Activated CD8-positive, alpha-beta memory T cell treated with anti-CD3 and anti-CD28 coated beads for 36 hours (primary cell): Measurements from ENCODE around the gene UBE2QL1. TPM values are rescaled to one million over a fixed set of nuclear protein-coding genes. Genes with fewer than 3 reads are reported as not detected.

Experiments used
- CTCF ChIA-PET: fragments of 350-600 bp; sonication (Branson Sonifier 250); formaldehyde crosslinking; loops from one replicate; lab custom pipeline; 2021; ENCODE audit warnings: antibody characterized with exemption; lab: Charles Lee
- POLR2A ChIA-PET: fragments of 350-600 bp; sonication (Branson Sonifier 250); formaldehyde crosslinking; loops from one replicate; lab custom pipeline; 2021; ENCODE audit warnings: antibody characterized with exemption; lab: Charles Lee
- total RNA-seq, 2 experiments: library from RNA; stranded (reverse); gene quantifications; one replicate each; pipeline ENCODE4 v1.2.3, GENCODE V29; 2021

UBE2QL1 gene
- total RNA-seq, 2 experiments from 2014 or later, result not detected

DNA sequence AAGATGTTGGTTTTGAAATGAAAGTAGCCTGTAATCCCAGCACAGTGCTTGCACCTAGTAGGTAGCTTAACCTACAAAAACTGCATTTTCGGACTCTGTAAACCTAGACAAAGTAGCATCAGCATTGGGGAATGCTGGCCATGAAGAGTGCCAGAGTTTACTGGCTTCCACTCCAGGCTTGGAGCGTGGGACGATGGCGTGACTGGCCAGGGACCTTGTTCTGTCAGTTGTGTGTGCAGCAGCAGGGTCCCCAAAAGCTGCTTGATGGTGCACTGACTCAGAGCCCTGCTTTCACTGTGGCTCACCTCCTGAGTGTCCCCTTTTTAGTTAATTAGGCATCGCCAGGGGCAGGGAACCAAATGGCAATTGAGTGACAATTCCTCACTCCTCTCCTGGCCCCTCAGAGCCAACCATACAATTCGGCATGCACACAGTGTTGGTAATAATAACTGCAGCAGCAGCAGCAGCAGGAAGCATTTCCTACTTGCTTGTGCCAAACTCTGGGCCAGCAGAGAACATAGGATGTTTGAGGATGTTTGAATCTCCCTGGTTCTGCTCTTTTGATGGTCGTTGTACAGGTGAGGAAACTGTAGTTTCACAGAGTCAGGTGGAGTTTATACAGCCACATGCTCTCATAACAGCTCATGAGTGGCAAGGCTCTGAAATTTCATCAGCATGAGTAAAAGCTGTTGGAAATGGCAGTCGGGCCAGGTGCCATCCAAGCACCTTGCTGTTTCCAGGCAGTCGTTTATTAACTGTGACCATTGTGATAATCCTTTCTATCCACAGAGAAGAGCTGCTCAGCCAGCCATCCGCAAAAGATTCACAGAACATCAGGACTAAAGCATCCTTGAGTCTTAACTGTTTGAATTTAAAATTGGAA, 4.2 kb downstream of the UBE2QL1 start:
- POLR2A ChIA-PET, result no interaction called here
- CTCF ChIA-PET, result no interaction called here

DNA sequence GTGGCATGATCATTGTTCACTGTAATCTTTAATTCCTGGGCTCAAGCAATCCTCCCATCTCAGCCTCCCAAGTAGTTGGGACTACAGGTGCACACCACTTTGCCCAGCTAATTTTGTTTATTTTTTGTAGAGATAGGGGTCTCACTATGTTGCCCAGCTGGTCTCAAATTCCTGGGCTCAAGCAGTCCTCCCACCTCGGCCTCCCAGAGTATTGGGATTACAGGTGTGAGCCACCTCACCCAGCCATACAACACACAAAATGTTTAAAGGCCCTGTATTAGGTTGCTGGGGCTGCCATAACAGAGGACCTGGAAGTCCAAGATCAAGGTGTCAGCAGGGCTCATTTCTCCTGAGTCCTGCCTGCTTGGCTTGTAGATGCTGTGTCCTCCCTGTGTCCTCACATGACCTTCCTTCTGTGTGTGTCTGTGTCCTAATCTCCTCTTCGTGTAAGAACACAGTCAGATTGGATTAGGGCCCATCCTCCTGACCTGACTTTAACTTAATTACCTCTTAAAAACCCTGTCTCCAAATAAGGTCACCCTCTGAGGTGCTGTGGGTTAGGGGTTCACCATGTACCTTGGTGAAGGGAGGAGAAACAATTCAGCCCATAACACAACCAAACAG, 5.4 kb downstream of the UBE2QL1 start:
- ChIA-PET CTCF (no interaction called here), POLR2A (no interaction called here)

- ChIA-PET POLR2A (no interaction called here), CTCF (no interaction called here)
Observed at GRCh38 chr5:6454628-6455053, 6.0 kb downstream of the UBE2QL1 start.

- CTCF ChIA-PET, result no interaction called here
- POLR2A ChIA-PET, result no interaction called here
Observed at GRCh38 chr5:6455571-6456200, 7.0 kb downstream of the UBE2QL1 start.

GRCh38 chr5:6456766-6457370, 8.2 kb downstream of the UBE2QL1 start:
- POLR2A ChIA-PET, result no interaction called here
- CTCF ChIA-PET, result no interaction called here

- ChIA-PET POLR2A (no interaction called here), CTCF (no interaction called here)
Observed at GRCh38 chr5:6457592-6457991, 8.9 kb downstream of the UBE2QL1 start.

DNA sequence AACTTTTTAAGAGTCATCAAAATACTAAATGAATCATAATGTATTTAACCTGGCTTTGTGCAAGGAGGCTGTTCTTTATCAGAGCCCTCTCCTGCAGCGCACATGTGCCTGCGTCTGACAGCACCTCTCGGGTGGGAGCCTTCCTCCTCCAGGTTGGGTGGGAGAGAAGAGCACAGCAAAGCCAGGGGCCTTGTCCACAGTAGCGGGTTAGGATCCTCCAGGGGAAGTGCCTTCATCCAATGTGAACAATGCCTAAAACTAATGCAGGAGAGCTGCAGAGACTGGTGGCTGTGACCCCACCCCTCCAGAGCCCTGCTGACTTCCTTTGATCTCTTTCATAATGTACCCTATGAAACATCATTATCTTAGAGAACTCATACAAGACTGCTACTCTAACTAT, 10.2 kb downstream of the UBE2QL1 start:
- ChIA-PET POLR2A (no interaction called here), CTCF (no interaction called here)

DNA sequence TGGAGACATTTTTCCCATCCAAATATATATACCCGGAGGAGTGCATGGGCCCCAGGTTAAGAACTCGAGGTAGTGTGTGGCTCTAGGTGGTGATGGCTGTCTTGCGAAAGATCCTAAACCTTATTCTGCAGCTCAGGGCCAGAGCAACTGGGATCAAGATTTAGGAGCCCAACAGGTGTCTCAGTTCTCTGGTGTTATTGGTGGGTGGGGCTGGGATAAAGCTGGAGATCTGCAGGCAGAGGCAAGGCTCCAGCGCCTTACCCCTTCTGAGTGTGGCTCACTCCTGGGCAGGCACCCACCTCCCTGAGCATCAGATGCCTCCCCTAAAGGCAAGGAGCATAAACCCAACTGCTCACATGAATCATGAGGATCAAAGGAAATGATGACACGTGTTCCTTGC, 11.2 kb downstream of the UBE2QL1 start:
- CTCF ChIA-PET, result no interaction called here

GRCh38 chr5:6461006-6461405, 12.3 kb downstream of the UBE2QL1 start:
- POLR2A ChIA-PET, result no interaction called here
- CTCF ChIA-PET, result no interaction called here

More for the DNA sequence above, 11.2 kb downstream of the UBE2QL1 start:
- POLR2A ChIA-PET, result no interaction called here

- POLR2A ChIA-PET, result no interaction called here
- CTCF ChIA-PET, result no interaction called here
Observed at GRCh38 chr5:6461793-6462650, 13.4 kb downstream of the UBE2QL1 start.

DNA sequence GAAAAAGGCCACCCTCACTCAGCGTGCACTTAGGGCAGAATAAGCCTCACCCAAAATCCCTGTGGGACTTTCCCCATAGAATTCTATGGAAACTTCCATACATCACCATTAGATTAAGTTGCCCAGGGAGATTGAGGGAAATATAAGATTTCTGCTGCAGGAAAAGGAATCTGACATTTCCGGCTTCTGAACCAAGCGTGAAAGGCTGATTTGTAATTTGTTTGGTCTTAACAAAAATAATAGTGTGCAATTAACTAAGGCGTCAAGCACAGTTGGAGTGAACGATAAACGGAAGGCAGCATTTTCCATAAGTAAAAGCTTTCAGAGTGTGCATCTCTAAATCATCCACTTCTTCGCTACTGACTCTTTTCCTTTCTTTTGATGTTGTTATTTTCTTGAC, 14.0 kb downstream of the UBE2QL1 start:
- ChIA-PET POLR2A (no interaction called here), CTCF (no interaction called here)

- POLR2A ChIA-PET, result no interaction called here
- CTCF ChIA-PET, result no interaction called here
Observed at GRCh38 chr5:6464441-6464840, 15.8 kb downstream of the UBE2QL1 start.

- CTCF ChIA-PET, result no interaction called here
- POLR2A ChIA-PET, result no interaction called here
Observed at GRCh38 chr5:6465831-6466790, 17.5 kb downstream of the UBE2QL1 start.

DNA sequence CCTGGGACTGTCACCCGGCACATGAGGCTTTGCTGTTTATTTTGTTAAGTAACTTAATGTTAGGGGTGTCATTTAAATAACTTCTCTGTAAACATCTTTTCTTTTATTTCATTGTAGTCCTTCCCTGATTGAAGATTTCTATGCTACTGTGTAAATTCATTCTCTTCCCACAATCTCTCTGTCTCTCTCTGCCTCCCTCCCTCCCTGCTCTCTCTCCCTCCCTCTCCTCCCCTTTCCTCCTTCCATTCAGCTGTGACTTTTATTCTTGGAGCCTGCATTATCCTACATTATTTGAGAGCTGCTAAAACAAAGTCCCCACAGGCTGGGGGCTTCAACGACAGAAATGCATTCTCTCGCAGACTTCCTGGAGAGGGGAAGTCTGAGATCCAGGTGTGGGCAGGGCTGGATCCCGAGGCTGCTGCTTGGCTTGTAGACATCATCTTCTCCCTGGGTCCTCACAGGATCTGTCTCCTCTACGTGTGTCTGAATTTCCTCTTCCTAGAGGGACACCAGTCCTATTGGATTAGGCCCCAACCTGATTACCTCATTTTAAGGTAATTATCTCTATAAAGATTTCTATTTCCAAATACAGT, 18.4 kb downstream of the UBE2QL1 start:
- POLR2A ChIA-PET, result no interaction called here
- CTCF ChIA-PET, result no interaction called here

DNA sequence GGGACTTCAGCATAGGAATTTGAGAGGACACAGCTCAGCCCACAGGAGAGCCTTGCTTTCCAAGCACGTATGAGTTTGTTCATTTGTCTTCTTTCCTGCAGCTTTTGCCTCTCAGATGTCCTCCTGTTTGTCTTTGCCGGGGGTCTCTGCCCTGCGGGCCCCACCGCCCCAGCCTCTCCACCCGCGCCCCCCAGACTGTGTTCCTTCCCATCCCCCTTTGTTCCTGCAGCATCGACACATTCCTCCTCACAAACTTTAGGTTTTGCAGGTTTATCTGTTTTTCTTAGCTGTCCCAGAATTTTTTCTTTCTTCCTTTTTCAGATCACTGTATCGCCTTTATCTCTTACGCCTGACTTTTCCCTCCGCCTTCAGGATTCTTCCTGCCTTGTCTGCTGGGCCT, 18.9 kb downstream of the UBE2QL1 start:
- POLR2A ChIA-PET, result no interaction called here
- CTCF ChIA-PET, result no interaction called here

GRCh38 chr5:6468104-6468503, 19.4 kb downstream of the UBE2QL1 start:
- ChIA-PET CTCF (no interaction called here), POLR2A (no interaction called here)

DNA sequence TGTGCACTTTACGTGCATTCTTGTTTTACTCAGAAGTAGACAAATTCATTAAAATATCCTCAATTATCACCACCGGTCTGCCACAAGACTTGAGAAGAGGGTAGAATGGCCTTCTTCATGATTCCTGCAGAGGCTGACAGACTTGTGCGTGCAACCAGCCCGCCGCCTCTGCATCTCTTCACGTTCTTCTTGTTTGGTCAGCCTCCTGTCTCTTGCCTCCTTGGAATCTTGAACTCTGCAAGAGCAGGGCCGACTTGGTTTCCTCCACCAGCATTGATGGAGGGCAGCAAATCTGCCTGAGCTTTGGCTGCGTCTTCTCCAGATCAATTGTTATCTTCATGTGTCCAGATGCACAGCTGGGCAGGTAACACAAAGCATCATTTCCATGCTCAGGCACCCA, 20.2 kb downstream of the UBE2QL1 start:
- POLR2A ChIA-PET, result no interaction called here

GRCh38 chr5:6469836-6470235, 21.2 kb downstream of the UBE2QL1 start:
- ChIA-PET CTCF (no interaction called here), POLR2A (no interaction called here)

More for the DNA sequence above, 20.2 kb downstream of the UBE2QL1 start:
- CTCF ChIA-PET, result no interaction called here
